Panc1 (cell line): ENCODE measurements around the gene PROX1. TPM values are rescaled to one million over a fixed set of nuclear protein-coding genes. Genes with fewer than 3 reads are reported as not detected.

ENCODE experiments used
- ATAC-seq: fragments of 200-7000 bp; cut with Tn5 transposase; 2 replicates; pipeline ENCODE4 v1.9.1; 2020; ENCODE audit warnings: mild to moderate bottlenecking, moderate library complexity
- BruUV-seq: library from RNA; stranded (reverse); fragments of 400-500 nt; replicated peaks from 2 replicates; lab custom pipeline; 2021; lab: Mats Ljungman, UMichigan
- CTCF ChIA-PET: fragments of 300-600 bp; sonication (Branson Sonifier 250); formaldehyde crosslinking; loops from one replicate; lab custom pipeline; 2022; ENCODE audit warnings: antibody characterized with exemption; lab: Charles Lee
- POLR2A ChIA-PET: fragments of 300-600 bp; sonication (Branson Sonifier 250); formaldehyde crosslinking; loops from one replicate; lab custom pipeline; 2022; ENCODE audit warnings: antibody characterized with exemption; lab: Charles Lee
- DNase-seq: peaks from one replicate; pipeline ENCODE4 v3.0.0-alpha.2; 2010; ENCODE audit warnings: low read depth, low spot score
- H3K27ac ChIP-seq: 2 replicates; pipeline ENCODE4 v1.5.1; 2011; ENCODE audit warnings: mild to moderate bottlenecking, low read length, inconsistent platforms
- H3K27me3 ChIP-seq: fragments of 200-500 bp; sonication (Bioruptor generic); 2 replicates; pipeline ENCODE4 v1.6.0; 2014; ENCODE audit warnings: low read length, inconsistent platforms; ENCODE audit not compliant: control insufficient read depth, insufficient read depth
- H3K36me3 ChIP-seq: fragments of 200-500 bp; sonication (Bioruptor generic); 2 replicates; pipeline ENCODE4 v1.5.1; 2014; ENCODE audit warnings: inconsistent platforms, mild to moderate bottlenecking, low read length, moderate library complexity; ENCODE audit not compliant: control insufficient read depth, insufficient read depth
- H3K4me1 ChIP-seq: 2 replicates; pipeline ENCODE4 v1.5.1; 2011; ENCODE audit warnings: inconsistent platforms, mild to moderate bottlenecking, low read length, moderate library complexity; ENCODE audit not compliant: control insufficient read depth, insufficient read depth
- H3K4me3 ChIP-seq, 2 experiments: 2 replicates each; pipeline ENCODE4 v1.5.1; 2011 to 2012; ENCODE audit warnings: low read depth in 2 of 2, low read length in 2 of 2, mild to moderate bottlenecking in 2 of 2, inconsistent platforms in 1 of 2, moderate library complexity in 1 of 2
- H3K9me3 ChIP-seq: fragments of 200-500 bp; sonication (Bioruptor generic); 2 replicates; pipeline ENCODE4 v1.5.1; 2014; ENCODE audit warnings: low read depth, mild to moderate bottlenecking, inconsistent platforms, low read length, moderate library complexity; ENCODE audit not compliant: control insufficient read depth, insufficient read depth
- CTCF ChIP-seq: fragments of 450-650 bp; IDR thresholded peaks from 2 replicates; pipeline ENCODE4 v1.5.1; 2017; ENCODE audit warnings: mild to moderate bottlenecking
- POLR2AphosphoS5 ChIP-seq: IDR thresholded peaks from 2 replicates; pipeline ENCODE4 v1.6.1; 2012; ENCODE audit warnings: mild to moderate bottlenecking, low read depth, low read length, moderate library complexity
- REST ChIP-seq, 2 experiments: IDR thresholded peaks; 2 replicates each; pipeline ENCODE4 v1.6.1; 2011 to 2012; ENCODE audit warnings: low read depth in 2 of 2, control low read depth in 1 of 2, low read length in 1 of 2, mild to moderate bottlenecking in 1 of 2, moderate library complexity in 1 of 2; ENCODE audit not compliant: insufficient read depth in 1 of 2
- SIN3A ChIP-seq: IDR thresholded peaks from 2 replicates; pipeline ENCODE4 v1.6.1; 2012; ENCODE audit warnings: low read depth, mild to moderate bottlenecking, low read length, moderate library complexity, borderline replicate concordance; ENCODE audit not compliant: insufficient read depth
- TCF7L2 ChIP-seq: IDR thresholded peaks from 2 replicates; pipeline ENCODE4 v1.6.1; 2011; ENCODE audit warnings: mild to moderate bottlenecking, low read depth, low read length, inconsistent platforms
- in situ Hi-C: cut with HindIII; loops from 2 replicates; pipeline ENCODE4 v1.10.0; 2016; ENCODE audit warnings: low sequenced_read_pairs, low pct_unique_long_range_greater_than_20kb
- intact Hi-C: fragments of 100-400 bp; cut with micrococcal nuclease; formaldehyde crosslinking; loops from one replicate; pipeline ENCODE4 v1.10.0; 2022; ENCODE audit not compliant: unreplicated experiment
- total RNA-seq: library from RNA; stranded (reverse); gene quantifications from one replicate; pipeline ENCODE4 v1.2.1, GENCODE V29; 2021; ENCODE audit not compliant: unreplicated experiment

PROX1 gene
- total RNA-seq, 1 experiment from 2014 or later: 0.13 TPM

- POLR2A ChIA-PET: no interaction called here
- H3K9me3 ChIP-seq: no peaks in the 10 kb centered on the region
- ATAC-seq: no peak
- CTCF ChIA-PET: no interaction called here
- H3K4me3 ChIP-seq: no peak overlapping the region
- BruUV-seq: no TSS peak
- H3K27me3 ChIP-seq: peaks cover 30% of the 10 kb centered on the region
- no peak overlapping the region for H3K27ac ChIP-seq
- in situ Hi-C loops (no loop called here), intact Hi-C loops (no loop called here)
- no peak for DNase-seq
- H3K36me3 ChIP-seq: no peaks in the 10 kb centered on the region; the same call in 1 of the 2 replicates
- TF ChIP-seq REST (IDR thresholded peaks at IDR 0.05; ENCODE audit: insufficient read depth in 1 of 2, low read depth in 2 of 2, low read length in 1 of 2) (no peak), CTCF (no peak), TCF7L2 (no peak), SIN3A (no peak)
- H3K4me1 ChIP-seq: no peaks in the 10 kb centered on the region
These were observed 79.6 kb downstream of the PROX1 start for GRCh38 chr1:214067397-214067796.

- Histone ChIP-seq H3K4me3 (no peak overlapping the region), H3K27ac (no peak overlapping the region), H3K36me3 (no peaks in the 10 kb centered on the region; the same call in 1 of the 2 replicates), H3K27me3 (peaks cover 34% of the 10 kb centered on the region), H3K9me3 (no peaks in the 10 kb centered on the region), H3K4me1 (no peaks in the 10 kb centered on the region)
- CTCF ChIA-PET: no interaction called here
- no peak for DNase-seq
- ATAC-seq: no peak; the same call in 1 of the 2 replicates
- in situ Hi-C loops (no loop called here), intact Hi-C loops (no loop called here)
- TF ChIP-seq POLR2AphosphoS5 (no peak), SIN3A (no peak), CTCF (no peak)
- POLR2A ChIA-PET: no interaction called here
- no TSS peak for BruUV-seq
These were observed 80.3 kb downstream of the PROX1 start for GRCh38 chr1:214067853-214068703.
